Measurements from ENCODE around the gene SERPINB1. TPM values are rescaled to one million over a fixed set of nuclear protein-coding genes. Genes with fewer than 3 reads are reported as not detected.
A peak's percentile ranks its signal among the peaks of the same experiment; 100 is the strongest.

Gene SERPINB1
- total and polyA plus RNA-seq, 9 of the 15 experiments (the other 6 are each of a cell fraction or from before 2014, with no cell fraction given) = 33.9 to 108 (median 63.8) TPM

DNA sequence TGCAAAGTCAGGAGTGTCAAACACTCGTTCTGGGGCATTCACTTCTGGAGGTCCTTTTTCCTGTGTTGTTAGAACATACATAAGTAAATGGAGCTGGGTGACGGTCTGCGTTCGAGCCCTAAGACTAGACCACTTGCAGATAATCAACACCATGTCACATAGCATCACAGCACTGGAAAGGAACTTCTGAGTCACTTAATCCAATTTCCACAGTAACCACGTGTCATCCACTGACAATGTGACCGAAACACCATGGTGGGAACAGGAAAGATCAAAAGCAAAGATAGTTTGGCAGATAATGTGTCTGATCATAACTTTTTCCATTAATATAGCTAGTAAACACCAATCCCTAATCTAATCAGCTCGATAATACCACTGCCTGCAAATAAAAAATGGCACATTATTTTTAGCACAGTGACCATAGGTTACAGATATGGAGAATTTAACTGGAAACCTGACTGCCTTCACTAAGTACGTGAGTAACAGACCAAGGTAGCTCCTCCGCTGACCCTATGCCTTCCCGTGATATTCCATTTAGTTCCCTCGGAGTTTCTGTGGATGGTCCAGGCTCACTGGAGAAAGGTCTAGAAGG, 41.6 kb downstream of the SERPINB1 start (continued):
- TF ChIP-seq, protein P1, sequence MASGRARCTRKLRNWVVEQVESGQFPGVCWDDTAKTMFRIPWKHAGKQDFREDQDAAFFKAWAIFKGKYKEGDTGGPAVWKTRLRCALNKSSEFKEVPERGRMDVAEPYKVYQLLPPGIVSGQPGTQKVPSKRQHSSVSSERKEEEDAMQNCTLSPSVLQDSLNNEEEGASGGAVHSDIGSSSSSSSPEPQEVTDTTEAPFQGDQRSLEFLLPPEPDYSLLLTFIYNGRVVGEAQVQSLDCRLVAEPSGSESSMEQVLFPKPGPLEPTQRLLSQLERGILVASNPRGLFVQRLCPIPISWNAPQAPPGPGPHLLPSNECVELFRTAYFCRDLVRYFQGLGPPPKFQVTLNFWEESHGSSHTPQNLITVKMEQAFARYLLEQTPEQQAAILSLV (tag; IDR thresholded peaks at IDR 0.05) = no peak
- no peak for TF ChIP-seq ETV6 (IDR thresholded peaks at IDR 0.05; ENCODE audit: borderline replicate concordance in 1 of 2, low read depth in 2 of 2, low read length in 1 of 2)
- no peak for TF ChIP-seq ETV6 (CRISPR knock-in tag; IDR thresholded peaks at IDR 0.05; ENCODE audit: borderline replicate concordance)
- no peak for TF ChIP-seq POLR3G (IDR thresholded peaks at IDR 0.05; ENCODE audit: extremely low read depth, insufficient read length, insufficient replicate concordance)
- TF ChIP-seq, protein P2, sequence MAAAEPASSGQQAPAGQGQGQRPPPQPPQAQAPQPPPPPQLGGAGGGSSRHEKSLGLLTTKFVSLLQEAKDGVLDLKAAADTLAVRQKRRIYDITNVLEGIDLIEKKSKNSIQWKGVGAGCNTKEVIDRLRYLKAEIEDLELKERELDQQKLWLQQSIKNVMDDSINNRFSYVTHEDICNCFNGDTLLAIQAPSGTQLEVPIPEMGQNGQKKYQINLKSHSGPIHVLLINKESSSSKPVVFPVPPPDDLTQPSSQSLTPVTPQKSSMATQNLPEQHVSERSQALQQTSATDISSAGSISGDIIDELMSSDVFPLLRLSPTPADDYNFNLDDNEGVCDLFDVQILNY (CRISPR knock-in tag; IDR thresholded peaks at IDR 0.05) = no peak
- no peak for TF ChIP-seq CSDE1 (IDR thresholded peaks at IDR 0.05)
- TF ChIP-seq FIP1L1 (IDR thresholded peaks at IDR 0.05; ENCODE audit: low read depth, low read length, poor library complexity, severe bottlenecking) = no peak
- TF ChIP-seq, protein P3, sequence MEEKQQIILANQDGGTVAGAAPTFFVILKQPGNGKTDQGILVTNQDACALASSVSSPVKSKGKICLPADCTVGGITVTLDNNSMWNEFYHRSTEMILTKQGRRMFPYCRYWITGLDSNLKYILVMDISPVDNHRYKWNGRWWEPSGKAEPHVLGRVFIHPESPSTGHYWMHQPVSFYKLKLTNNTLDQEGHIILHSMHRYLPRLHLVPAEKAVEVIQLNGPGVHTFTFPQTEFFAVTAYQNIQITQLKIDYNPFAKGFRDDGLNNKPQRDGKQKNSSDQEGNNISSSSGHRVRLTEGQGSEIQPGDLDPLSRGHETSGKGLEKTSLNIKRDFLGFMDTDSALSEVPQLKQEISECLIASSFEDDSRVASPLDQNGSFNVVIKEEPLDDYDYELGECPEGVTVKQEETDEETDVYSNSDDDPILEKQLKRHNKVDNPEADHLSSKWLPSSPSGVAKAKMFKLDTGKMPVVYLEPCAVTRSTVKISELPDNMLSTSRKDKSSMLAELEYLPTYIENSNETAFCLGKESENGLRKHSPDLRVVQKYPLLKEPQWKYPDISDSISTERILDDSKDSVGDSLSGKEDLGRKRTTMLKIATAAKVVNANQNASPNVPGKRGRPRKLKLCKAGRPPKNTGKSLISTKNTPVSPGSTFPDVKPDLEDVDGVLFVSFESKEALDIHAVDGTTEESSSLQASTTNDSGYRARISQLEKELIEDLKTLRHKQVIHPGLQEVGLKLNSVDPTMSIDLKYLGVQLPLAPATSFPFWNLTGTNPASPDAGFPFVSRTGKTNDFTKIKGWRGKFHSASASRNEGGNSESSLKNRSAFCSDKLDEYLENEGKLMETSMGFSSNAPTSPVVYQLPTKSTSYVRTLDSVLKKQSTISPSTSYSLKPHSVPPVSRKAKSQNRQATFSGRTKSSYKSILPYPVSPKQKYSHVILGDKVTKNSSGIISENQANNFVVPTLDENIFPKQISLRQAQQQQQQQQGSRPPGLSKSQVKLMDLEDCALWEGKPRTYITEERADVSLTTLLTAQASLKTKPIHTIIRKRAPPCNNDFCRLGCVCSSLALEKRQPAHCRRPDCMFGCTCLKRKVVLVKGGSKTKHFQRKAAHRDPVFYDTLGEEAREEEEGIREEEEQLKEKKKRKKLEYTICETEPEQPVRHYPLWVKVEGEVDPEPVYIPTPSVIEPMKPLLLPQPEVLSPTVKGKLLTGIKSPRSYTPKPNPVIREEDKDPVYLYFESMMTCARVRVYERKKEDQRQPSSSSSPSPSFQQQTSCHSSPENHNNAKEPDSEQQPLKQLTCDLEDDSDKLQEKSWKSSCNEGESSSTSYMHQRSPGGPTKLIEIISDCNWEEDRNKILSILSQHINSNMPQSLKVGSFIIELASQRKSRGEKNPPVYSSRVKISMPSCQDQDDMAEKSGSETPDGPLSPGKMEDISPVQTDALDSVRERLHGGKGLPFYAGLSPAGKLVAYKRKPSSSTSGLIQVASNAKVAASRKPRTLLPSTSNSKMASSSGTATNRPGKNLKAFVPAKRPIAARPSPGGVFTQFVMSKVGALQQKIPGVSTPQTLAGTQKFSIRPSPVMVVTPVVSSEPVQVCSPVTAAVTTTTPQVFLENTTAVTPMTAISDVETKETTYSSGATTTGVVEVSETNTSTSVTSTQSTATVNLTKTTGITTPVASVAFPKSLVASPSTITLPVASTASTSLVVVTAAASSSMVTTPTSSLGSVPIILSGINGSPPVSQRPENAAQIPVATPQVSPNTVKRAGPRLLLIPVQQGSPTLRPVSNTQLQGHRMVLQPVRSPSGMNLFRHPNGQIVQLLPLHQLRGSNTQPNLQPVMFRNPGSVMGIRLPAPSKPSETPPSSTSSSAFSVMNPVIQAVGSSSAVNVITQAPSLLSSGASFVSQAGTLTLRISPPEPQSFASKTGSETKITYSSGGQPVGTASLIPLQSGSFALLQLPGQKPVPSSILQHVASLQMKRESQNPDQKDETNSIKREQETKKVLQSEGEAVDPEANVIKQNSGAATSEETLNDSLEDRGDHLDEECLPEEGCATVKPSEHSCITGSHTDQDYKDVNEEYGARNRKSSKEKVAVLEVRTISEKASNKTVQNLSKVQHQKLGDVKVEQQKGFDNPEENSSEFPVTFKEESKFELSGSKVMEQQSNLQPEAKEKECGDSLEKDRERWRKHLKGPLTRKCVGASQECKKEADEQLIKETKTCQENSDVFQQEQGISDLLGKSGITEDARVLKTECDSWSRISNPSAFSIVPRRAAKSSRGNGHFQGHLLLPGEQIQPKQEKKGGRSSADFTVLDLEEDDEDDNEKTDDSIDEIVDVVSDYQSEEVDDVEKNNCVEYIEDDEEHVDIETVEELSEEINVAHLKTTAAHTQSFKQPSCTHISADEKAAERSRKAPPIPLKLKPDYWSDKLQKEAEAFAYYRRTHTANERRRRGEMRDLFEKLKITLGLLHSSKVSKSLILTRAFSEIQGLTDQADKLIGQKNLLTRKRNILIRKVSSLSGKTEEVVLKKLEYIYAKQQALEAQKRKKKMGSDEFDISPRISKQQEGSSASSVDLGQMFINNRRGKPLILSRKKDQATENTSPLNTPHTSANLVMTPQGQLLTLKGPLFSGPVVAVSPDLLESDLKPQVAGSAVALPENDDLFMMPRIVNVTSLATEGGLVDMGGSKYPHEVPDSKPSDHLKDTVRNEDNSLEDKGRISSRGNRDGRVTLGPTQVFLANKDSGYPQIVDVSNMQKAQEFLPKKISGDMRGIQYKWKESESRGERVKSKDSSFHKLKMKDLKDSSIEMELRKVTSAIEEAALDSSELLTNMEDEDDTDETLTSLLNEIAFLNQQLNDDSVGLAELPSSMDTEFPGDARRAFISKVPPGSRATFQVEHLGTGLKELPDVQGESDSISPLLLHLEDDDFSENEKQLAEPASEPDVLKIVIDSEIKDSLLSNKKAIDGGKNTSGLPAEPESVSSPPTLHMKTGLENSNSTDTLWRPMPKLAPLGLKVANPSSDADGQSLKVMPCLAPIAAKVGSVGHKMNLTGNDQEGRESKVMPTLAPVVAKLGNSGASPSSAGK (IDR thresholded peaks at IDR 0.05) = peak; percentile 44
- TF ChIP-seq MEIS2 (IDR thresholded peaks at IDR 0.05; ENCODE audit: partially characterized antibody) = peak; percentile 34
- TF ChIP-seq, protein P4, sequence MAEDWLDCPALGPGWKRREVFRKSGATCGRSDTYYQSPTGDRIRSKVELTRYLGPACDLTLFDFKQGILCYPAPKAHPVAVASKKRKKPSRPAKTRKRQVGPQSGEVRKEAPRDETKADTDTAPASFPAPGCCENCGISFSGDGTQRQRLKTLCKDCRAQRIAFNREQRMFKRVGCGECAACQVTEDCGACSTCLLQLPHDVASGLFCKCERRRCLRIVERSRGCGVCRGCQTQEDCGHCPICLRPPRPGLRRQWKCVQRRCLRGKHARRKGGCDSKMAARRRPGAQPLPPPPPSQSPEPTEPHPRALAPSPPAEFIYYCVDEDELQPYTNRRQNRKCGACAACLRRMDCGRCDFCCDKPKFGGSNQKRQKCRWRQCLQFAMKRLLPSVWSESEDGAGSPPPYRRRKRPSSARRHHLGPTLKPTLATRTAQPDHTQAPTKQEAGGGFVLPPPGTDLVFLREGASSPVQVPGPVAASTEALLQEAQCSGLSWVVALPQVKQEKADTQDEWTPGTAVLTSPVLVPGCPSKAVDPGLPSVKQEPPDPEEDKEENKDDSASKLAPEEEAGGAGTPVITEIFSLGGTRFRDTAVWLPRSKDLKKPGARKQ (CRISPR knock-in tag; IDR thresholded peaks at IDR 0.05) = no peak
- no peak for TF ChIP-seq SLC30A9 (CRISPR knock-in tag; IDR thresholded peaks at IDR 0.05)
- TF ChIP-seq ZNF174 (CRISPR knock-in tag; IDR thresholded peaks at IDR 0.05) = no peak
